ENCODE data around the gene PPP1R8.
A peak's percentile ranks its signal among the peaks of the same experiment; 100 is the strongest.
"Not testable (repeated sequence)": the region's sequence is repeated elsewhere in the genome, so short reads cannot be mapped to it uniquely, and the experiment has no call there.

PPP1R8 gene

GRCh38 chr1:27832762-27833161, 2.2 kb downstream of the PPP1R8 start:
- no peak for DNase-seq (ENCODE audit: low read depth)

GRCh38 chr1:27833470-27833869, 2.9 kb downstream of the PPP1R8 start:
- no peak for DNase-seq (ENCODE audit: low read depth)

GRCh38 chr1:27835046-27835445, 4.5 kb downstream of the PPP1R8 start:
- no peak for DNase-seq (ENCODE audit: low read depth)

- DNase-seq (ENCODE audit: low read depth) = no peak
These were observed 4.9 kb downstream of the PPP1R8 start for GRCh38 chr1:27835501-27835900.

GRCh38 chr1:27849951-27850350, 19.4 kb downstream of the PPP1R8 start:
- no peak for DNase-seq (ENCODE audit: low read depth)

- DNase-seq (ENCODE audit: low read depth) = no peak
These were observed 24.5 kb downstream of the PPP1R8 start for GRCh38 chr1:27855085-27855484.

GRCh38 chr1:27856561-27857343, 26.2 kb downstream of the PPP1R8 start:
- no peak for DNase-seq (ENCODE audit: low read depth)

GRCh38 chr1:27857552-27857951, 27.0 kb downstream of the PPP1R8 start:
- DNase-seq (ENCODE audit: low read depth) = not testable (repeated sequence)

- peak; percentile 66 for DNase-seq (ENCODE audit: low read depth)
These were observed 27.7 kb downstream of the PPP1R8 start for GRCh38 chr1:27858072-27858948.

GRCh38 chr1:27858949-27859576, 28.5 kb downstream of the PPP1R8 start:
- DNase-seq (ENCODE audit: low read depth) = no peak

GRCh38 chr1:27861436-27861835, 30.9 kb downstream of the PPP1R8 start:
- DNase-seq (ENCODE audit: low read depth) = no peak

- no peak for DNase-seq (ENCODE audit: low read depth)
These were observed 31.4 kb downstream of the PPP1R8 start for GRCh38 chr1:27862004-27862403.

- no peak for DNase-seq (ENCODE audit: low read depth)
These were observed 32.3 kb downstream of the PPP1R8 start for GRCh38 chr1:27862671-27863537.

GRCh38 chr1:27863538-27863915, 32.9 kb downstream of the PPP1R8 start:
- no peak for DNase-seq (ENCODE audit: low read depth)

- DNase-seq (ENCODE audit: low read depth) = no peak
These were observed 33.8 kb downstream of the PPP1R8 start for GRCh38 chr1:27864264-27864895.

- DNase-seq (ENCODE audit: low read depth) = no peak
These were observed 35.2 kb downstream of the PPP1R8 start for GRCh38 chr1:27865821-27866220.

- no peak for DNase-seq (ENCODE audit: low read depth)
These were observed 38.0 kb downstream of the PPP1R8 start for GRCh38 chr1:27868556-27868931.

- no peak for DNase-seq (ENCODE audit: low read depth)
These were observed 38.5 kb downstream of the PPP1R8 start for GRCh38 chr1:27868932-27869718.

- DNase-seq (ENCODE audit: low read depth) = no peak
These were observed 39.1 kb downstream of the PPP1R8 start for GRCh38 chr1:27869719-27870085.

- DNase-seq (ENCODE audit: low read depth) = not testable (repeated sequence)
These were observed 40.5 kb downstream of the PPP1R8 start for GRCh38 chr1:27871076-27871475.
